Daoy (cell line): ENCODE data around the gene ITGAX. TPM values are rescaled to one million over a fixed set of nuclear protein-coding genes. Genes with fewer than 3 reads are reported as not detected.

ENCODE experiments used
- DNase-seq: peaks from one replicate; pipeline ENCODE4 v3.0.0-alpha.2; 2015; ENCODE audit warnings: low read depth
- total RNA-seq: library from RNA; depleted of rRNA; stranded (reverse); fragments of >200 nt; shearing (Covaris generic); gene quantifications from 2 replicates; pipeline ENCODE4 v1.2.3, GENCODE V29; 2014

Gene ITGAX
- total RNA-seq, 1 experiment from 2014 or later: 1.5 TPM

DNA sequence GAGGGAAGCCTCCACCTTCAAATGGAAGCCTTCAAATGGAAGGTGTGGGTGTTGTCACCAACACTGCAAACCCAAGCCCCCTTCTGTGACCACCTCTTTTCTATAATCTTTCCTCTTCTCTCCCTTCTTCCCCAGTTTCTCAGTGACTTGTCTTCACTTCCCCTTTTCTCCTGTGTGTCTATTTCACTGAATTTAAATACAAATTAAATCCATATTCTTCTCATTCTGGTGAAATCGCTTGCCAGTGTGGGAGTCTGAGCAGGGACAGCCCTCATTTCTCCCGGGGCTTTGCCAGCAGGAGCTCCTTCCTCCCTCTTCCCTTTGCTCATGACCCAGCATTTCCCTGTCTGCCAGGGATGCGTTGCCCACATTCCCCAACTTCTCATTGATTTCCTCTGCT, 6.4 kb upstream of the ITGAX start:
- no peak for DNase-seq

DNA sequence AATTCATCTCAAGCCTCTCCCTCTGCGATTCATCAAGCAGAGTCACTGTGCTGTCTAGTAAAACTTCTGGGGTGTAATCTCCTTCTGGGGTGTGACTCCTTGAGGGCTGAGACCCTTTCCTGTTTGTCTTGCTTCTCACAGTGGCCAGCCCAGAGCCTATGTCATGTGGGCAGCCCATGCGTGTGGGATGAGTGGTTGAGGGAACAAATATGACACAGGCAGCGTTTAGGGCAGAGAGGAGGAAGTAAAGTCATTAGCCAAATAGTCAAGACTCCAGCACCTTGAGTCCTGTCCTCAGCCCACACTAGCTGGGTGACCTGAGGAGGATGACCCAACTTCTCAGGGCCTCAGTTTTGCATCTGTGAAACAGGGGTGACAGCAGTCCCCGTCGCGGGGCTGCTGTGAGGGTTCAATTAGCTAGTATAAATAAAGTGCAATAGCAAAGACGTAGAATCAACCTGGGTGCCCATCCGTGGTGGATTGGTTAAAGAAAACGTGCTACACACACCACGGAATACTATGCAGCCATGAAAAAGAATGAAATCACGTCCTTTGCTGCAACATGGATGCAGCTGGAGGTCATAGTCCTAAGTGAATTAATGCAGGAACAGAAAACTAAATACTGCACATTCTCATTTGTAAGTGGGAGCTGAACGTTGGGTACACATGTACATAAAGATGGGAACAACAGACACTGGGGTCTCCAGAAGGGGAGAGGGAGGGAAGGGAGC, 4.5 kb upstream of the ITGAX start:
- no peak for DNase-seq

DNA sequence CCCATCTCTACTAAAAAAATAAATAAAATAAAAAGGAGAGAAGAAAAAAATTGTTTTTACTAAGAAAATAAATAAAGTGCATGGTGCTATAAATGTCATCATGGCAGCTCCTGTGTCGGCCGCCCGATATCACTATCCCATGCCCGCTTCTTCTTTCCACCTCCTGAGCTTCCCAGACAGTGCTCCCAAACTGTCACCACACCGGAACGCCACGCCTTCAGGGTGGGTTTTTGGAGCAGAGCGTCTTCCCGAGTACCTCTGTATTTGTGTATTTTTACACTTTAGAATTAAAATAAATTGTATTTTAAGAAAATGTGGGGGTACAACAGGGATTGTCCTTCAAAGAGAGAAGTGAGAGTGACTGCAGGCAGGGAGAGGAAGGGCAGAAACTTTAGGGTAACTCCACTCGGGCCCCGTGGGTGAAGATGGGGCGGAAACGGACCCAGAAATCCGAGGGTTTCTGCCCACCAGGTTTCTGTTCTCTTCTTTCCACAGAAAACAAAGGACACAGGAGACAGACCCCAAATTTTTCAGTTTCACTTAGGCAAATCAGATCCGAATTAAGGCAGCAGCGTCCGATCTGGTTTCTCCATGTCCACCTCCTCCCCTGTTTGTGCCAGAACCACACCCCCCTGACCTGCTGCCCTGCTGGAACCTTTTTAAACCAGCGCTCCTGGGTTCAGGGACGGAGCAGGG, 3.6 kb upstream of the ITGAX start:
- no peak for DNase-seq

DNA sequence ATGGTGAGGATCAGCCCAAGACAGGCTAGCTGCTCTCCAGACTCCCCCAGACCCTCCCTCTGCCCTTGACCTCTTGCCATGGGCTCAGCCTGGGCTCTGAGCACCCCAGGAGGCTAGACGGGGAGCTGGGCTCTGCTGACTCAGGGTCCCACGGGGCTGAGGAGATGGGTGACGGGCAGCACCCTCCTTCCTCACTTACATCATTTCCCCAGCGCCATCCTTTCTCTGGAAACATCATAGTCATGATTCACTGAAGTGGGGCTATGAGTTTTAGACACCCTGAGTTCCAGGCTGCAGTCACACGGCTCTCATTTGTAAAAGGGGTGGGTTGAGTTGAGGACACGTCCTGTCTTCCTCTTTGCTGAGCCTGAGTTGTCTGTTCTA, 3.0 kb upstream of the ITGAX start:
- DNase-seq: peak; percentile 18

DNA sequence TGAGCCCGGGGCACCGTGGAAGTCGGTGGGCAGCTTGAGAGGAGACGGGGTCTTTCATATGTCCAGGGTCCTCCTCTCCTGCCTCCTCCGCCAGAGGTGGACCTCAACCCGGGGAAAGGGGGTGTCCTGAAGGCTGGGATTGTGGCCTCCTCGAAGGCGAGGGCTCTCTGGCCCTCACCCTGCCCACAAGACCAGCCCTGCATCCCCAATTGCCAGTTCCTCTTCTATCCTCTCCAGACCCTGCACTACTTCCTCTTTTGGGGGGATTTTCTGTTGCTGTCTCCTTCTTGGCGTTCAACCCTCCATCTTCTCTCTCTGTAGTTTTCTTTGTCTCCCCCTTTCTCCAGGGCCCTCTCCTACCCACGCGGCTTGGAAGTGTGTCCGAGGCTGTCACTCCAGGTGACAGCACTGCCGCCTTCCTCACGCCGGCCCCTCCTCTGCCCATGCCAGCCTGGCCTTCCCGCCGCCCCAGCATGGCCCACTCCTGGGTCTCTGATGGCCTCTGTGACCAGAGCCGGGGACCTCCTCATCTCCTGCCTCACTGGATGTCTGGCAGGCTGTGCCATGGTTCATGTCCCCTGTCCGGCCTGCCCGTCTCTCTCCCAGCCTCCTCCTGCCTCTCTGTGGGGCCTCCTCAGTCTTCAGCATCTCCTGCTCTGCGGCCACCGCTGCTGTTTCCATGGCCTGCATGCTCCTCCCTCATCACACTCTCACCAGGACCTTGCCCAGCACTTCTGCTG, 2.4 kb upstream of the ITGAX start:
- DNase-seq: no peak

DNA sequence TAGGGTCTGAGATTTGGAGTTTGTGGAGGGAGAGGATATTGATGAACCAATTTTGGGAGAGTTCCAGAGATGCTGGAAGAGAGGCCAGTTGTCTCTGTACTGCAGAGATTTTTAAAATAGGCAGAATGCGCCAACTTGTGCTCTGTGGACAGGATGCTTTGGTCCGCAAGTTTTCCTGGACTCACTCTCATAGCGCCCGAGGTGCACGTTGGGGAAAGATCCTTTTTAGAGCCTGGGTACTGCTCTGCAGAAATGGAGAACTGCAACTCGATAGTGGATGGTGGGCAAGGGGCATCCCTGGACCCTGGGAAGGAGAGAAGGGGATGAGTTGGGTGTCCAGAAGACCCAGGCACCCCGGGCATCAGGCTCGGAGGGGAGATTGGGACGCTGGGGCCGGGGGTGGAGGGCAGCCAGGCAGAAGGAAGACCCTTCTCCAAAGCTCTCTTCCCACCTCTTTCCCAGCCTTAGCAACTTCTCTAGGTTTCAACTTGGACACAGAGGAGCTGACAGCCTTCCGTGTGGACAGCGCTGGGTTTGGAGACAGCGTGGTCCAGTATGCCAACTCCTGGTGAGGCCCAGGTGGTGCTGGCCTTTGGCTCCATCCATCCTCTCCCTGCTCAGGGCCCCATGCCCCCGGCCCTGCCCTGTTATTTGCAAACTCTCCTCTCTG, 590 bp downstream of the ITGAX start:
- no peak for DNase-seq

DNA sequence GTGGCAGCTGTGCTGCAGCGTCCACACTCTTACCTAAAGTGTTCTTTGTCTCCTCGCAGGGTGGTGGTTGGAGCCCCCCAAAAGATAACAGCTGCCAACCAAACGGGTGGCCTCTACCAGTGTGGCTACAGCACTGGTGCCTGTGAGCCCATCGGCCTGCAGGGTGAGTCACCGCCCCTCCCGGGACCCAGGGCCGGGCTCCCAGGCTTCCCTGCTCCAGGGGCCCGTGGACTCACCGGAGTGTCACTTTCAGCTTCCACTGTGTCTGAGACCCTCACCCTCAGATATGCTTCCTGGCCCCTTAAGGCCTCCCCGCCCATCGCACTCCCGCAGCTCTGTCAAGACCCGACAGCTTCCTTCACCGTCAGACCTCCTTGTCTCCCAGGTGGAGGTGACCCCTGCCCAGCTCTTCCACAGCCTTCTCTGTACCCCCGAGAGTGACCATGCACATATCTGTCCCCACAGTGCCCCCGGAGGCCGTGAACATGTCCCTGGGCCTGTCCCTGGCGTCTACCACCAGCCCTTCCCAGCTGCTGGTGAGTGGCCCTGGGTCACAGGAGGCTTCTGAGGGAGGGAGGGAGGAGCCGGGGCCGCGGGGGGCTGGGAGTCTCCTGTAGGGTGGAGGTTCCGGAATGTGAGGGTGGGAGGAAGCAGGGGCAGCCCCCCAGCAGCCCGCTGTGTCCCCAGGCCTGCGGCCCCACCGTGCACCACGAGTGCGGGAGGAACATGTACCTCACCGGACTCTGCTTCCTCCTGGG, 1.8 kb downstream of the ITGAX start:
- peak; percentile 15 for DNase-seq

DNA sequence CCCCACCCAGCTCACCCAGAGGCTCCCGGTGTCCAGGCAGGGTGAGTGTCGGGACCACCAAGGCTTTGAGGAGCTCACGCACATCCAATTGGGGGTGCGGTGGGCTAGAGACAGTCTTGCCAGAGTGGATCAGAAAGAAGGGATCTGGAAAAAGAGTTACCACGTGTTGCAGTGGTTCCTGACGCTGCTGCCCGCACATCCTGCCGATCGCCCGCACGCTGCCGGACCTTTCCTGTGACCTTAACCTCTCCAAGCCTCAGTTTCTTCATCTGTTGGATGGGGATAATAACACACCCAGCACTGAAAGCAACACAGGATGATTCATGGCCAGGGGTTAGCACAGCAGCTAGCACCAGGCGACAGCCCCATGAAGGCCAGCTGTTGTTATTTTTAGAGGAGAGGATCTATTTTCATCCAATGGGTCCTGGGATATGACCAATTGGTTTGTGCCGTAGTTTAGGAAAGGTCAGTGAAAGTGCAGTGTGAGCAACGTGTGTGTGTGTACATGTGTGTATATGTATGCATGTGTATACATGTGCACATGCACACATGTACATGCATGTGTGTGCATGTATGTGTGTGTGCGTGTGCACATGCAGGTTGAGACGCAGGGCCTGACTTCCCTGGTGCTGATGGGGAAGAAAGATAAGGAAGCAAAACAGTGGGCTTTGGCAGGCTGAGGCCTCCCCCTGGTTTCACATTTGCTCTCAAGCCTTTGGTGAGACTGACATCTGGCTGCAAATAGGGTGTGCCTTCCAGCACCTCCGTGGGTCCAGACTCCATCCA, 2.5 kb downstream of the ITGAX start:
- no peak for DNase-seq

DNA sequence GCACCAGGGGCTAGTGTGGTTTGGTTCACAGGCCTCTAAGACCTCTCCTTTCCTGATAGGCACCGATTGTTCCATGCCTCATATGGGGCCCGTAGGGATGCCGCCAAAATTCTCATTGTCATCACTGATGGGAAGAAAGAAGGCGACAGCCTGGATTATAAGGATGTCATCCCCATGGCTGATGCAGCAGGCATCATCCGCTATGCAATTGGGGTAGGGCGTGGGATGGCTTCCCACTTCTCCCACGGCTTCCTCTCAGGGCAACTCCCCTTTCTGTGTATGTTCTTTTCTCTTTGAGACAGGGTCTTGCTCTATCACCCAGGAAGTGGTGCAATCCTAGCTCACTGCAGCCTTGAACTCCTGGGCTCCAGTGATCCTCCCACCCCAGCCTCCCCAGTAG, 5.3 kb downstream of the ITGAX start:
- DNase-seq: no peak

DNA sequence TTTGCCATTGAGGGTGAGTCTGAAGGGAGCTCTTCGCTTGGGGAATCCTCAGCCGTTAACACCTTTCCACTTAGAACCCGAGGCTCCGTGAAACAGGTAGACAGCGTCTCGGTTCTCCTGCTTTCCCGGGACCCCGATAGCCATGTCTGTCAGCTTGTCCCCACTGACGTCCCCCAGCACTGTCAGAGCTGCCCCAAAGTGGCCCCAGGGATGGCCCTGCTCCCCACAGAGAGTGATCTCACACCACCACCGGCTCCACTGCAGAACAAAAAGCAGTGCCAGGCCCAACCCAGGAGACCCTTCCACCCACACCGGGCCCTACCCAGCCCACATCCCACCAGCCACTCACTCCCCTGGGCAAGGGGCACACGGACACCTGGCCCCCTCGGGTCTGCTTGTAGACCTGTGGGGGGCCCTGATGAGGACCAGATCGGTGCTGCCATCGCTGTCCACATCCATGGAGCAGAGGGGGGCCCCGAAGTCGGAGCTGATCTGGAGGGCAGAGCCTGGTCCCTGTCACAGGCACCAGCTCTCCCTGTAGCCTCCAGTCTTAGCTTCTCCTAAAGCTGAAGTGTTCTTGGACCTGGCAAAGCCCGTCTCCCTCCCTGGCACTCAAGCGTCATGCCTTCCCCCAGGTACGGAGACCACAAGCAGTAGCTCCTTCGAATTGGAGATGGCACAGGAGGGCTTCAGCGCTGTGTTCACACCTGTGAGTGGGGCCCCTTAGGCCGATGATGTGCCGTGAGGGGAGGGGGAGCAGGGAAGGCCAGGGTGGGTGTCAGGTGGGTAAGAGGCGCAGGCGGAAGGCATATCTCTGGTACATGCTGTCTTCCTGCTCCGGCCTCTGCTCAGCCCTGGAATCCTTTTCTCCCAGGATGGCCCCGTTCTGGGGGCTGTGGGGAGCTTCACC, 6.5 kb downstream of the ITGAX start:
- DNase-seq: no peak

DNA sequence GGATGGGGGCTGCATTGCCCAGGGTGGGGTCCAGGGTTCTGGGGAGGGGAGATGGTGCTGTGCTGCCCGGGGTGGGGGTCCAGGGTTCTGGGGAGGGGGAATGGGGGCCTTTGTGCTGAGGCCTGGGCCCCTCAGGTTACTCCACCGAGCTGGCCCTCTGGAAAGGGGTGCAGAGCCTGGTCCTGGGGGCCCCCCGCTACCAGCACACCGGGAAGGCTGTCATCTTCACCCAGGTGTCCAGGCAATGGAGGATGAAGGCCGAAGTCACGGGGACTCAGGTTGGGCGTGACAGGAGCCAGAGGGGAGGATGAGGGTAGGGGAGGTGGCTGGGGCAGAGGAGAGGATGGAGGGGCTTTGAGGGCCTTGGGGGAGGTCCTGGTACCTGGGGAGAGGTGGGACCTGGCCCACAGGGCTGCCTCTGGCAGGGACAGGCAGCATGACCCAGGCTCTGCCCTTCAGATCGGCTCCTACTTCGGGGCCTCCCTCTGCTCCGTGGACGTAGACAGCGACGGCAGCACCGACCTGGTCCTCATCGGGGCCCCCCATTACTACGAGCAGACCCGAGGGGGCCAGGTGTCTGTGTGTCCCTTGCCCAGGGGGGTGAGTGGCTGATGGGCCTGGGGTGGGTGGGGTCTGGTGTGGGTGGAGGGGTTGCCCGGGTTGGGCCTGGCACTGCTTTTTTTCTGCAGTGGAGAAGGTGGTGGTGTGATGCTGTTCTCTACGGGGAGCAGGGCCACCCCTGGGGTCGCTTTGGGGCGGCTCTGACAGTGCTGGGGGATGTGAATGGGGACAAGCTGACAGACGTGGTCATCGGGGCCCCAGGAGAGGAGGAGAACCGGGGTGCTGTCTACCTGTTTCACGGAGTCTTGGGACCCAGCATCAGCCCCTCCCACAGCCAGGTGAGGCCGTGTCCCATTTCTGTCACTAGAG, 7.8 kb downstream of the ITGAX start:
- DNase-seq: no peak

DNA sequence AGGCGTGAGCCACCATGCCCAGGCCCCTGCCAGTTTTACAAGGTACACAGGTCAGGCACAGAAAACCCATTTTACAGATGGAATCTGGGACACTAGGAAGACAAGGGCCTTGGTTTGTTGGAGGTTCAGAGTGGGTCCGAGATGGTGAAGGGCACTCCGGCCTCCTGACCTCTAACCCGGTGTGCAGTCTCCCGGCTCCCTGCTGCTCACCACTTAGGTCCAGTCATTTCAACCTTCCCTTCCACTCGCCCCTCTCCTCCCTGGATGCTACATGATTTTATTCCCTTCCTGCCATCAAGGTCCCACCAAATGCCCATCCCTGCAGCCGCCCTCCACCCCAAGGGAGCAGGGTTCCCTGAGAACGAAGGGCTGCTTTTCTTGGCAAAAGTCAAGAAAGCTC, 8.7 kb downstream of the ITGAX start:
- DNase-seq: no peak

DNA sequence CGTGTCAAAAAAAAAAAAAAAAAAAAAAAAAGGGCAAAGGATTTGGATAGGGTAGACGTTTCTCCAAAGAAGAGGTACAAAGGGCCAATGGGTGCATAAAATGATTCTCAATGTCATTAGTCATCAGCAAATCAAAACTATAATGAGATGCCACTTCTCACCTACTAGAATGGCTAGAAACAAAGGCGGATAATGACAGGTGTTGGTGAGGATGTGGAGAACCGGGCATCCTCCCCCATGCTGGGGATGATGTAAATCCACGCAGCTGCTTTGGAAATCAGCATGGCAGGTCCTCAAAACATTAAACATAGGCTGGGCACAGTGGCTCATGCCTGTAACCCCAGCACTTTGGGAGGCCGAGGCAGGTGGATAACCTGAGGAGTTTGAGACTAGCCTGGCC, 9.4 kb downstream of the ITGAX start:
- no peak for DNase-seq

DNA sequence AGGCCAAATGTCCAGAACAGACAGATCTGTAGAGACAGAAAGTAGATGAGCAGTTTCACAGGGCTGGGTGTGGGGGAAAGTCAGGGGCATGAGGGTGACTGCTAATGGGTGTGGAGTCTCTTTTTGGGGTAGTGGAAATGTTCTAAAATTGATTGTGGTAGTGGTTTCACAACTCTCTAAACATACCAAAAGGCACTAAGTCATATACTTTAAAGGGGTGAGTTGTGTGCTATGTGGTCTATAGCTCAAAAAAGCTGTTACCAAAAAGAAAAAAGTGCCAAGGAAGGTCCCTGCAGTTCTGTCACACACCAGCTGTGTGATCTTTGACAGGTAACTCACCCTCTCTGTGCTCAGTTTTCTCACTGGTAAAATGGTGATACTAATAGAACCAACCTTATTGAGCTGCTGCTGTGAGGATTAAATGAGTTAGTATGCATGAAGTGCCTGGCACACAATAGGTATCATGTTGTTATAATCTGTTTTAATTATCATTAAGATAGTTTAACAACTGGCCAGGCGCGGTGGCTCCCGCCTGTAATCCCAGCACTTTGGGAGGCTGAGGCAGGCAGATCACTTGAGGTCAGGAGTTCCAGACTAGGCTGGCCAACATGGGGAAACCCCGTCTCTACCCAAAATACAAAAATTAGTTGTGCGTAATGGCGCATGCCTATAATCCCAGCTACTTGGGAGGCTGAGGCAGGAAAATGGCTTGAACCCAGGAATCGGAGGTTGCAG, 10.3 kb downstream of the ITGAX start:
- no peak for DNase-seq

DNA sequence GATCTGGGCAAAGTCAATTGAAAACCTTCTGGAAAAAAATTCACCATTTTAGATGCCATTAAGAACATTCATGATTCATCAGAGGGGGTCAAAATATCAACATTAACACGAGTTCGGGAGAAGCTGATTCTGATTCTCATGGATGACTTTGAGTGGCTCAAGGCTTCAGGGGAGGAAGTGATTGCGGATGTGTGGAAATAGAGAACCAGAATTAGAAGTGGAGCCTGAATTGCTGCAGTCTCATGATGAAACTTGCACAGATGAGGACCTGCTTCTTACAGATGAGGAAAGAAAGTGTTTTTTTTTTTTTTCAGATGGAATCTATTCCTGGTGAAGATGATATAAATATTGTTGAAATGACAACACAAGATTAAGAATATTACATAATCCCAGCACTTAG, 12.9 kb downstream of the ITGAX start:
- no peak for DNase-seq

DNA sequence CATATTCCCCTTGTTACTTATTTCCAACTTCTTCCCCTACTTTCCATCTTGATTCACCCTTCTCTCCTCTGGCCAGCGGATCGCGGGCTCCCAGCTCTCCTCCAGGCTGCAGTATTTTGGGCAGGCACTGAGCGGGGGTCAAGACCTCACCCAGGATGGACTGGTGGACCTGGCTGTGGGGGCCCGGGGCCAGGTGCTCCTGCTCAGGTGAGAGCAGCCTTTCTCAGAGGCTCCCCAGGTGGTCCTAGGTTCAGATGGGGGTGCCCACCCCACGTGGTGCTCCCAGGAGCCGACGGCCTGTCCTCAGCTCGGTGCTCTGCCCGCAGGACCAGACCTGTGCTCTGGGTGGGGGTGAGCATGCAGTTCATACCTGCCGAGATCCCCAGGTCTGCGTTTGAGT, 16.0 kb downstream of the ITGAX start:
- DNase-seq: no peak

DNA sequence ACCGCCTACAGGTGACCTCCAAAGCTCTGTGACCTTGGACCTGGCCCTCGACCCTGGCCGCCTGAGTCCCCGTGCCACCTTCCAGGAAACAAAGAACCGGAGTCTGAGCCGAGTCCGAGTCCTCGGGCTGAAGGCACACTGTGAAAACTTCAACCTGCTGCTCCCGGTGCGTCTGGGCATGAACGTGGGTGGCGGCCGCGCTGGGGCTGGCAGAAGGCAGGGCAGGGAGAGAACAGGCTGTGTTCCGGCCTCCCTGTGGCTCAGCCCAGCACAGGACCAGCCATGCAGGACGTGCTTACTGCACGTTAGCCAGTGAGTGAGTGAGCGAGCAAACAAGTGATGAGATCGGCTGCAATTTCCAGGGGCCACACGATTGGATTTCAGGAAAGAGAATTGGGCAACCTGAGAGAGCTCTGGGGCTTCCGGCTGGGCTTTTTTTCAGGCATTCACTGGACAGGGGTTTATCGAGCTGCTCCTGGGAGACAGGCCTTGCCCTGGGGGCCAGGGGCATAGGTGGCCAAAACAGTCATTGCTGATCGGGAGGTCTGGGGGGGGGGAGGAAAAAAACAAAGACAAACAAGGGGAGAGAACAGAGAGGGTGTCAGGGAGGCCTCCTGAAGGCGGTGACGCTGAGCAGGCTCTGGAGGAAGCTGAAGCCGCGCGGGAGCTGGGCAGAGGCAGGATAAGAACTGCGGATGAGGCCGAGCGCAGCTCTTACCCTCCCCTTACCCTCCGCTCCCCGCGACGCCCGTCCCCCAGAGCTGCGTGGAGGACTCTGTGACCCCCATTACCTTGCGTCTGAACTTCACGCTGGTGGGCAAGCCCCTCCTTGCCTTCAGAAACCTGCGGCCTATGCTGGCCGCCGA, 16.9 kb downstream of the ITGAX start:
- no peak for DNase-seq
